OCI-LY1 (cell line): ENCODE measurements around the gene ALDOA.

Source experiments
- H2AFZ ChIP-seq: fragments of 200-600 bp; sonication (generic), shearing (Covaris generic); 2 replicates; pipeline ENCODE4 v1.6.0; 2014; ENCODE audit warnings: antibody characterized with exemption, mild to moderate bottlenecking, low read length
- H3F3A ChIP-seq: fragments of 200-600 bp; sonication (generic), shearing (Covaris generic); 2 replicates; pipeline ENCODE4 v1.6.0; 2014; ENCODE audit warnings: mild to moderate bottlenecking, antibody characterized with exemption, low read length, moderate library complexity; ENCODE audit not compliant: insufficient read depth
- H3K27ac ChIP-seq: fragments of 200-600 bp; sonication (generic); 2 replicates; pipeline ENCODE4 v1.5.1; 2014; ENCODE audit warnings: low read length, mixed run types, mild to moderate bottlenecking, low read depth; ENCODE audit not compliant: poor library complexity, severe bottlenecking
- H3K27me3 ChIP-seq: fragments of 200-600 bp; sonication (generic); 2 replicates; pipeline ENCODE4 v1.6.0; 2014; ENCODE audit warnings: antibody characterized with exemption, mild to moderate bottlenecking, low read length, moderate library complexity; ENCODE audit not compliant: insufficient read depth
- H3K36me3 ChIP-seq: fragments of 200-600 bp; sonication (generic); 2 replicates; pipeline ENCODE4 v1.6.1; 2014; ENCODE audit warnings: mild to moderate bottlenecking, antibody characterized with exemption, low read length, moderate library complexity, mixed read lengths; ENCODE audit not compliant: insufficient read depth
- H3K4me1 ChIP-seq: fragments of 200-600 bp; sonication (generic); 2 replicates; pipeline ENCODE4 v1.5.1; 2014; ENCODE audit warnings: mild to moderate bottlenecking, low read length, moderate library complexity; ENCODE audit not compliant: insufficient read depth, severe bottlenecking
- H3K4me2 ChIP-seq: fragments of 200-600 bp; sonication (generic), shearing (Covaris generic); 2 replicates; pipeline ENCODE4 v1.6.1; 2014; ENCODE audit warnings: low read length
- H3K4me3 ChIP-seq: fragments of 200-600 bp; sonication (generic); 2 replicates; pipeline ENCODE4 v1.5.1; 2014; ENCODE audit warnings: low read length, low read depth, mild to moderate bottlenecking, mixed read lengths; ENCODE audit not compliant: poor library complexity, severe bottlenecking
- H3K79me2 ChIP-seq: fragments of 200-600 bp; shearing (Covaris generic); 2 replicates; pipeline ENCODE4 v1.6.1; 2016; ENCODE audit warnings: mixed run types, low read length, mixed read lengths; ENCODE audit not compliant: insufficient read depth
- H3K9ac ChIP-seq: fragments of 200-600 bp; sonication (generic), shearing (Covaris generic); 2 replicates; pipeline ENCODE4 v1.6.1; 2014; ENCODE audit warnings: mild to moderate bottlenecking, low read length, mixed read lengths
- H3K9me2 ChIP-seq: fragments of 200-600 bp; sonication (generic), shearing (Covaris generic); 2 replicates; pipeline ENCODE4 v1.6.1; 2014; ENCODE audit warnings: low read depth, mild to moderate bottlenecking, low read length, mixed read lengths
- H3K9me3 ChIP-seq: fragments of 200-600 bp; shearing (Covaris generic); 2 replicates; pipeline ENCODE4 v1.6.1; 2014; ENCODE audit warnings: low read length, mixed read lengths
- H4K20me1 ChIP-seq: fragments of 200-600 bp; sonication (generic), shearing (Covaris generic); 2 replicates; pipeline ENCODE4 v1.6.0; 2016; ENCODE audit warnings: mild to moderate bottlenecking, low read length; ENCODE audit not compliant: insufficient read depth
- CTCF ChIP-seq: fragments of 200-600 bp; sonication (generic), shearing (Covaris generic); IDR thresholded peaks from 2 replicates; pipeline ENCODE4 v1.5.1; 2017; ENCODE audit warnings: mild to moderate bottlenecking, antibody characterized with exemption, low read length, moderate library complexity, mixed read lengths
- EZH2 ChIP-seq: fragments of 200-600 bp; sonication (generic), shearing (Covaris generic); IDR thresholded peaks from 2 replicates; pipeline ENCODE4 v1.8.0; 2017; ENCODE audit warnings: borderline replicate concordance, mixed run types, mild to moderate bottlenecking, antibody characterized with exemption, low read length, moderate library complexity, mixed read lengths

The ALDOA gene

GRCh38 chr16:30119428-30119827 is 53.9 kb downstream of the ALDOA start:
- Histone ChIP-seq H3K36me3 (peaks cover 20% of the 10 kb centered on the region; the same call in 1 of the 2 replicates), H3K27ac (no peak overlapping the region), H3K79me2 (no peaks in the 10 kb centered on the region), H3K9me3 (no peaks in the 10 kb centered on the region), H2AFZ (no peak overlapping the region), H3K4me1 (peaks cover 28% of the 10 kb centered on the region), H3K27me3 (no peaks in the 10 kb centered on the region), H3K9me2 (no peaks in the 10 kb centered on the region), H3F3A (no peaks in the 10 kb centered on the region), H3K4me2 (no peak overlapping the region), H4K20me1 (no peaks in the 10 kb centered on the region), H3K9ac (no peak overlapping the region), H3K4me3 (no peak overlapping the region)
- TF ChIP-seq EZH2 = no peak
- no peak for TF ChIP-seq CTCF
